H1 (cell line): ENCODE data around the gene IGLON5. TPM values are rescaled to one million over a fixed set of nuclear protein-coding genes. Genes with fewer than 3 reads are reported as not detected.

Experiments used
- CBX5 ChIP-seq: fragments of 300-800, 300-1000 bp; sonication (generic); IDR thresholded peaks from 2 replicates; pipeline ENCODE4 v1.7.1; 2016; ENCODE audit warnings: antibody characterized with exemption, low read length, low read depth
- FOSL1 ChIP-seq: IDR thresholded peaks from 2 replicates; pipeline ENCODE4 v1.6.1; 2011; ENCODE audit warnings: mild to moderate bottlenecking, low read depth, low read length, moderate library complexity; ENCODE audit not compliant: insufficient read depth
- GTF2F1 ChIP-seq: IDR thresholded peaks from 2 replicates; pipeline ENCODE4 v1.6.1; 2012; ENCODE audit warnings: low read depth, low read length, improper control_type of control experiment, borderline replicate concordance
- RXRA ChIP-seq: IDR thresholded peaks from 2 replicates; pipeline ENCODE4 v1.6.1; 2011; ENCODE audit warnings: low read depth, mild to moderate bottlenecking, low read length, moderate library complexity; ENCODE audit not compliant: insufficient read depth
- SRF ChIP-seq: IDR thresholded peaks from 2 replicates; pipeline ENCODE4 v1.6.1; 2011; ENCODE audit warnings: mild to moderate bottlenecking, low read depth, low read length, moderate library complexity
- polyA plus RNA-seq, 7 experiments: library from polyadenylated mRNA; depleted of rRNA in 3 of 7; stranded (reverse) in 5 of 7; unstranded in 2 of 7; fragments of >200 nt in 5 of 7; fragments of 200-250 nt in 2 of 7; gene quantifications; 1 replicate in 5 of 7; 2 replicates in 1 of 7; 4 replicates in 1 of 7; pipeline versions ENCODE4 v1.2.1 to v1.2.3, GENCODE V29; 2011 to 2013; ENCODE audit warnings: missing spikeins in 2 of 7, mixed read lengths in 2 of 7
- total RNA-seq: library from RNA; stranded (reverse); fragmentation: NEBNext Ultra II Directional; extraction: Animal tissue kit (Norgen Biotek cat#: 25700); gene quantifications from 2 replicates; pipeline ENCODE4 v1.2.1, GENCODE V29; 2021
- TF ChIP-seq, protein P1 (sequence below): IDR thresholded peaks from 2 replicates; pipeline ENCODE4 v1.6.1; 2012; ENCODE audit warnings: low read length, inconsistent platforms

IGLON5 gene
- total and polyA plus RNA-seq, 2 of the 8 experiments (the other 6 are each of a cell fraction or from before 2014, with no cell fraction given) = 31.8 to 34.6 TPM

DNA sequence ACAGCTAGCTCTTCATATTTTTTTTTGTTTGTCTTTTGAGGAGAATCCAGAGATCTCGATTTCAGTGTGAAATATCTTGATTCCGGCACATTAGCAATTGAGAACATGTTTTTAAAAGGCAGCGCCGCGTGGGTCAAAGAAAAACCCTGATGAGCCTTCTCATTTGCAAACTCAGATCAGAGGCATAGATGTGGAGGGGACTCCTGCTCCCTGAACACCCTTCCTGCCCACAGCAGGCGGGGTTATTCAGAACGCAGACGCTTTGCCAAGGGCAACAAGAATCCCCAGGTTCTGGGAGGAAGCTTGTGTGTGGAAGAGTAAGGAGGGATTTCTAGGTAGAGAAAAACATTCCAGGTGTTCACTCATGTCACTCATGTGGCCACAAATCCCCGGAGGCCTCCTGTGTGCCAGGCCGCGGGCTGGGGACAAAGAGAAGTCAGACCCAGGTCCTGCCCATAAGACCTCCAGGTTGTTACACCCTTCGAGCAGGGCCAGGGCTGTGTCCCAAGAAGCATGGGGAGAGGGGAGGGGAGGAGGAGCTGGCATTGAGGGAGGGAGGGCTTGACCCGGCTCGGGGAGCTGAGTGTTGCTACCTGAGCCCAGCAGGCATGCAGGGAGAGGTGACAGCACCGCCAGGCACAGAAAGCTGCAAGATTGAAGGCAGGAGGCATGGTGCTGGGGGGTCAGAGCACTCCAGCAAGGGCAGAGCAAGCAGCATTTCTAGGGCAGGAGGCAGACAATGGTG is 15.9 kb upstream of the IGLON5 start (continued):
- TF ChIP-seq, protein P1, sequence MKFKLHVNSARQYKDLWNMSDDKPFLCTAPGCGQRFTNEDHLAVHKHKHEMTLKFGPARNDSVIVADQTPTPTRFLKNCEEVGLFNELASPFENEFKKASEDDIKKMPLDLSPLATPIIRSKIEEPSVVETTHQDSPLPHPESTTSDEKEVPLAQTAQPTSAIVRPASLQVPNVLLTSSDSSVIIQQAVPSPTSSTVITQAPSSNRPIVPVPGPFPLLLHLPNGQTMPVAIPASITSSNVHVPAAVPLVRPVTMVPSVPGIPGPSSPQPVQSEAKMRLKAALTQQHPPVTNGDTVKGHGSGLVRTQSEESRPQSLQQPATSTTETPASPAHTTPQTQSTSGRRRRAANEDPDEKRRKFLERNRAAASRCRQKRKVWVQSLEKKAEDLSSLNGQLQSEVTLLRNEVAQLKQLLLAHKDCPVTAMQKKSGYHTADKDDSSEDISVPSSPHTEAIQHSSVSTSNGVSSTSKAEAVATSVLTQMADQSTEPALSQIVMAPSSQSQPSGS = no peak
- no peak for TF ChIP-seq SRF
- TF ChIP-seq CBX5 = no peak
- TF ChIP-seq GTF2F1 = no peak
- no peak for TF ChIP-seq FOSL1
- TF ChIP-seq RXRA = no peak
